HFF-Myc (cell line): ENCODE measurements around the gene UQCR11.

Experiments
- DNase-seq: peaks from one replicate; pipeline ENCODE4 v3.0.0-alpha.2; 2011; ENCODE audit warnings: low read depth; ENCODE audit errors: extremely low read depth
- H3K4me3 ChIP-seq: replicated peaks from 2 replicates; pipeline ENCODE4 v1.5.1; 2011; ENCODE audit warnings: low read depth, mild to moderate bottlenecking, control low read depth, low read length
- CTCF ChIP-seq: IDR thresholded peaks from 2 replicates; pipeline ENCODE4 v1.5.1; 2012; ENCODE audit warnings: mild to moderate bottlenecking, low read depth, low read length, control low read depth; ENCODE audit errors: missing control alignments

UQCR11 gene

GRCh38 chr19:1634242-1634937 is 29.1 kb upstream of the UQCR11 start:
- DNase-seq, result no peak
- TF ChIP-seq CTCF, result no peak
- no peak overlapping the region for H3K4me3 ChIP-seq

- H3K4me3 ChIP-seq, result no peak overlapping the region
- no peak for DNase-seq
- no peak for TF ChIP-seq CTCF
Observed at GRCh38 chr19:1633269-1633826, 28.1 kb upstream of the UQCR11 start.

GRCh38 chr19:1632462-1633268 is 27.4 kb upstream of the UQCR11 start:
- TF ChIP-seq CTCF, result no peak
- no peak for DNase-seq
- H3K4me3 ChIP-seq, result no peak overlapping the region

GRCh38 chr19:1631557-1632100 is 26.4 kb upstream of the UQCR11 start:
- no peak for DNase-seq
- no peak for TF ChIP-seq CTCF
- H3K4me3 ChIP-seq, result no peak overlapping the region

GRCh38 chr19:1630811-1631210 is 25.5 kb upstream of the UQCR11 start:
- H3K4me3 ChIP-seq, result no peak overlapping the region
- DNase-seq, result no peak
- no peak for TF ChIP-seq CTCF

- no peak for DNase-seq
- no peak for TF ChIP-seq CTCF
- no peak overlapping the region for H3K4me3 ChIP-seq
Observed at GRCh38 chr19:1630012-1630411, 24.8 kb upstream of the UQCR11 start.
